Neuronal stem cell (in vitro differentiated cells): ENCODE results near the gene ESYT2.

Experiments used
- DNase-seq: peaks from one replicate; pipeline ENCODE4 v3.0.0-alpha.2; 2013; ENCODE audit warnings: low spot score
- H2AFZ ChIP-seq: one replicate; pipeline ENCODE4 v1.6.1; 2013; ENCODE audit warnings: mild to moderate bottlenecking, low read length, inconsistent platforms
- H2AK5ac ChIP-seq: 2 replicates; pipeline ENCODE4 v1.6.1; 2013; ENCODE audit warnings: low read depth, mild to moderate bottlenecking, inconsistent platforms, low read length, moderate library complexity, mixed read lengths
- H2BK120ac ChIP-seq: 2 replicates; pipeline ENCODE4 v1.6.1; 2013; ENCODE audit warnings: low read depth, mild to moderate bottlenecking, inconsistent platforms, low read length, moderate library complexity, mixed read lengths
- H2BK12ac ChIP-seq: one replicate; pipeline ENCODE4 v1.6.1; 2013; ENCODE audit warnings: low read length, inconsistent platforms
- H2BK15ac ChIP-seq: 2 replicates; pipeline ENCODE4 v1.6.1; 2013; ENCODE audit warnings: mild to moderate bottlenecking, low read length, inconsistent platforms, mixed read lengths
- H2BK5ac ChIP-seq: one replicate; pipeline ENCODE4 v1.6.1; 2013; ENCODE audit warnings: inconsistent platforms, mild to moderate bottlenecking, low read length, moderate library complexity
- H3K14ac ChIP-seq: one replicate; pipeline ENCODE4 v1.6.1; 2013; ENCODE audit warnings: low read length, inconsistent platforms
- H3K18ac ChIP-seq: 2 replicates; pipeline ENCODE4 v1.6.1; 2013; ENCODE audit warnings: low read length, inconsistent platforms
- H3K23ac ChIP-seq: 2 replicates; pipeline ENCODE4 v1.6.1; 2013; ENCODE audit warnings: low read depth, mild to moderate bottlenecking, mixed read lengths, low read length, inconsistent platforms; ENCODE audit not compliant: poor library complexity
- H3K27ac ChIP-seq: replicated peaks from 3 replicates; pipeline ENCODE4 v1.5.1; 2013; ENCODE audit warnings: low read length, inconsistent platforms
- H3K27me3 ChIP-seq, 3 experiments: 2 replicates each; pipeline ENCODE4 v1.6.1; 2013; ENCODE audit warnings: low read length in 3 of 3, mild to moderate bottlenecking in 2 of 3, inconsistent platforms in 1 of 3, low read depth in 1 of 3, mixed read lengths in 1 of 3, moderate library complexity in 1 of 3; ENCODE audit not compliant: control insufficient read depth in 3 of 3, insufficient read depth in 3 of 3
- H3K36me3 ChIP-seq, 2 donors: replicated peaks in 1 of 2; 2 replicates each; pipeline ENCODE4 v1.6.1; 2013; ENCODE audit warnings: low read length in 2 of 2; ENCODE audit not compliant: control insufficient read depth in 2 of 2, insufficient read depth in 2 of 2
- H3K4ac ChIP-seq: 2 replicates; pipeline ENCODE4 v1.6.1; 2013; ENCODE audit warnings: inconsistent platforms, mild to moderate bottlenecking, low read length, moderate library complexity
- H3K4me1 ChIP-seq, 2 donors: 1 replicate in 1 of 2; 2 replicates in 1 of 2; pipeline ENCODE4 v1.6.1; 2013; ENCODE audit warnings: low read length in 2 of 2, low read depth in 1 of 2; ENCODE audit not compliant: control insufficient read depth in 2 of 2, insufficient read depth in 1 of 2
- H3K4me2 ChIP-seq: one replicate; pipeline ENCODE4 v1.6.1; 2013; ENCODE audit warnings: mild to moderate bottlenecking, low read length, inconsistent platforms; ENCODE audit not compliant: insufficient read depth, poor library complexity, severe bottlenecking
- H3K4me3 ChIP-seq, 2 donors: 2 replicates each; pipeline ENCODE4 v1.5.1; 2013; ENCODE audit warnings: low read length in 2 of 2, mild to moderate bottlenecking in 2 of 2, inconsistent platforms in 1 of 2, moderate library complexity in 1 of 2
- H3K79me1 ChIP-seq: one replicate; pipeline ENCODE4 v1.6.1; 2013; ENCODE audit warnings: low read depth, mild to moderate bottlenecking, inconsistent platforms, low read length, moderate library complexity
- H3K9ac ChIP-seq: one replicate; pipeline ENCODE4 v1.6.1; 2013; ENCODE audit warnings: mild to moderate bottlenecking, low read depth, low read length, inconsistent platforms; ENCODE audit not compliant: poor library complexity
- H3K9me3 ChIP-seq, 2 donors: replicated peaks in 1 of 2; 2 replicates each; pipeline versions ENCODE3 to v1.6.1; 2013; ENCODE audit warnings: low read length in 2 of 2, mild to moderate bottlenecking in 2 of 2, inconsistent platforms in 1 of 2, low read depth in 1 of 2, mixed read lengths in 1 of 2, moderate library complexity in 1 of 2; ENCODE audit not compliant: control insufficient read depth in 2 of 2, insufficient read depth in 1 of 2
- H4K8ac ChIP-seq: one replicate; pipeline ENCODE4 v1.6.1; 2013; ENCODE audit warnings: low read depth, mild to moderate bottlenecking, inconsistent platforms, low read length, moderate library complexity
- H4K91ac ChIP-seq: one replicate; pipeline ENCODE4 v1.6.1; 2013; ENCODE audit warnings: low read length, low read depth, mild to moderate bottlenecking, inconsistent platforms; ENCODE audit not compliant: poor library complexity
- WGBS, 2 donors: extraction: QIAGEN DNeasy Blood & Tissue Kit; methylation state at CpG; one replicate each; pipeline ENCODE4 v1.1.7; 2013; ENCODE audit warnings: missing lambda C conversion rate in 2 of 2, mixed read lengths in 1 of 2; ENCODE audit not compliant: insufficient read length in 2 of 2, insufficient replicate concordance in 1 of 2; ENCODE audit errors: extremely low coverage in 2 of 2; 5-methylcytosine and 5-hydroxymethylcytosine counted together

The ESYT2 gene

DNA sequence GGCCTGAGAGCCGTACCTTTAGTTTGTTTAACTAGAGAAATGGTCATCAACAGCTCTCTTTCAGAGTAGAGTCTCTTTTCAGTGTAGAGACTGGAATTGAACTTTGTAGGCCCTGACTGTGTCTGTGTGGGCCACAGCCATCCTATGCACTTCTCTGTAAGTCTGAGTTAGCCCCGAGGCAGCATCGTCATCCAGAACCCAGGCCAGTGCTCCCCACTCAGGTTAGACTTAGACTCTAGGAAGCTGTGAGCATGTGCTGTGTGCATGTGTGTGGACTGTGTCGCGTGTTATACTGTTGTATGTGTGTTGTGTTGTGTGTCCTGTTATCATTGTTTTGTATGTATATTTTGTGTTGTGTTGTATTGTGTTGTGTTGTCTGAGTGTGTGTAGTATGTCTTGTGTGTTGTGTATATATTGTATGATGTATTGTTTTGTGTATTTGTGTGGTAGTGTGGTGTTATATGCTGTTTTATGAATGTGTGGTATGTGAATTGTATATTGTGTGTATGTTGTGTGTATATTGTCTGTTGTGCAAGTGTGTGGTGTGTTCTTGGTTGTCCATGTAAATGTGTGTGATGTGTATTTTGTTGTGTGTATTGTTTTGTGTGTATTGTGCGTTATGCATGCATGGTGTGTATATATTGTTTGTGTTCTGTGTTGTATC is 106.6 kb downstream of the ESYT2 start:
- Histone ChIP-seq H2AK5ac (no peak overlapping the region), H3K27me3 (no peaks in the 10 kb centered on the region), H3K4ac (no peak overlapping the region), H2AFZ (peak overlapping the region; percentile 54), H3K14ac (no peak overlapping the region), H2BK5ac (no peak overlapping the region), H2BK120ac (no peak overlapping the region), H3K9me3 (peaks cover 0 to 2% of the 10 kb centered on the region in 2 donors), H4K8ac (no peak overlapping the region), H3K9ac (no peak overlapping the region), H3K4me2 (no peak overlapping the region), H3K36me3 (no peaks in the 10 kb centered on the region), H4K91ac (no peak overlapping the region), H3K18ac (no peak overlapping the region), H3K27ac (no peak overlapping the region), H3K79me1 (no peaks in the 10 kb centered on the region), H2BK15ac (no peak overlapping the region), H3K23ac (no peak overlapping the region), H3K4me3 (no peak overlapping the region), H3K4me1 (no peaks in the 10 kb centered on the region), H2BK12ac (no peak overlapping the region)
- no peak for DNase-seq
- 100% methylated on average over 1 of the region's 6 CpGs; no CpG with 5 or more reads in 1 of the 2 donors for WGBS, 2 donors

DNA sequence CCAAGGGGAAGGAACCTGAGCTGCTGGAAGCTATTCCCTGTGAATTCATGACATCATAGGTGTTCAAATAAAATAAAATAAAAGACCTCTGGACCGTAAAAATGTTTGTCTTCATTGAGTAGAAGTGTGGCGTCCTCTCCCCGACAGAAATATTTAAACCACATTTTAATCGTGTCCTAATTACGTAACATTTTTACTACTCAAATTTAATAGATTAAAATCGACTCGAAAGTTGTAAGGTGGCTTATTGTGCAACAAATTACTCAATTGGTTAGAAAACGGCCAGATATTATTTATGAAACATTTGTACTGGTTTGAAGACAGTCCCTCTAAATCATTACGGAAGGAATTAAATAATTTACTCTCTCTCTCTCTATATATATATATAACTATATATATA is 109.2 kb downstream of the ESYT2 start:
- no peaks in the 10 kb centered on the region for H3K79me1 ChIP-seq
- no peak overlapping the region for H3K18ac ChIP-seq
- H3K27ac ChIP-seq = no peak overlapping the region
- WGBS, 2 donors = 100% methylated on average over 2 of the region's 9 CpGs; no CpG with 5 or more reads in 1 of the 2 donors
- H3K9ac ChIP-seq = no peak overlapping the region
- H3K9me3 ChIP-seq = peaks cover 0 to 2% of the 10 kb centered on the region in 2 donors
- H3K4ac ChIP-seq = no peak overlapping the region
- H4K91ac ChIP-seq = no peak overlapping the region
- no peaks in the 10 kb centered on the region for H3K4me1 ChIP-seq
- H4K8ac ChIP-seq = no peak overlapping the region
- no peak for DNase-seq
- H3K4me3 ChIP-seq = no peak overlapping the region
- no peak overlapping the region for H2BK12ac ChIP-seq
- H3K36me3 ChIP-seq = no peaks in the 10 kb centered on the region
- no peaks in the 10 kb centered on the region for H3K27me3 ChIP-seq
- H2BK120ac ChIP-seq = no peak overlapping the region
- H2AK5ac ChIP-seq = no peak overlapping the region
- no peak overlapping the region for H3K4me2 ChIP-seq
- H2AFZ ChIP-seq = no peak overlapping the region
- H2BK5ac ChIP-seq = no peak overlapping the region
- no peak overlapping the region for H3K23ac ChIP-seq
- no peak overlapping the region for H2BK15ac ChIP-seq
- H3K14ac ChIP-seq = no peak overlapping the region

DNA sequence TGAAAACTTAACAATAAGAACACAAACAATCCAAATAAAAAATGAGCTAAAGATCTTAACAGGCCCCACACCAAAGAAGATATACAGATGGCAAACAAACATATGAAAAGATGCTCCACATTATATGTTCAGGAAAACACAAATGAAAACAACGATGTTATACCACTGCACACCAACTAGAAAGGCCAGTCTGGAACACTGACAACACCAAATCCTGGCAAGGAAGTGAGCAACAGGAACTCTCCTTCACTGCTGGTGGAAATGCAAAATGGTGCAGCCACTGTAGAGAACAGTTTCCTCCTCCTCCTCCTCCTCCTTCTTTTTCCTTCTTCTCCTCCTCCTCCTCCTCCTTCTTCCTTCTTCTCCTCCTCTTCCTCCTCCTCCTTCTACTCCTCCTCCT is 112.5 kb downstream of the ESYT2 start:
- H2BK120ac ChIP-seq = no peak overlapping the region
- no peak overlapping the region for H2BK15ac ChIP-seq
- H3K4me1 ChIP-seq = no peaks in the 10 kb centered on the region
- H3K79me1 ChIP-seq = no peaks in the 10 kb centered on the region
- no peaks in the 10 kb centered on the region for H3K36me3 ChIP-seq
- no peak overlapping the region for H3K23ac ChIP-seq
- no peak overlapping the region for H3K9ac ChIP-seq
- no peak overlapping the region for H3K27ac ChIP-seq
- no peaks in the 10 kb centered on the region for H3K9me3 ChIP-seq
- H4K91ac ChIP-seq = no peak overlapping the region
- no peak overlapping the region for H3K14ac ChIP-seq
- H3K18ac ChIP-seq = no peak overlapping the region
- WGBS, 2 donors = no CpG with 5 or more reads among the region's 1 CpG
- no peak overlapping the region for H2BK5ac ChIP-seq
- H4K8ac ChIP-seq = no peak overlapping the region
- DNase-seq = no peak
- H3K27me3 ChIP-seq = no peaks in the 10 kb centered on the region
- H2BK12ac ChIP-seq = no peak overlapping the region
- no peak overlapping the region for H3K4me3 ChIP-seq
- H3K4ac ChIP-seq = no peak overlapping the region
- no peak overlapping the region for H2AK5ac ChIP-seq
- H2AFZ ChIP-seq = no peak overlapping the region
- no peak overlapping the region for H3K4me2 ChIP-seq

DNA sequence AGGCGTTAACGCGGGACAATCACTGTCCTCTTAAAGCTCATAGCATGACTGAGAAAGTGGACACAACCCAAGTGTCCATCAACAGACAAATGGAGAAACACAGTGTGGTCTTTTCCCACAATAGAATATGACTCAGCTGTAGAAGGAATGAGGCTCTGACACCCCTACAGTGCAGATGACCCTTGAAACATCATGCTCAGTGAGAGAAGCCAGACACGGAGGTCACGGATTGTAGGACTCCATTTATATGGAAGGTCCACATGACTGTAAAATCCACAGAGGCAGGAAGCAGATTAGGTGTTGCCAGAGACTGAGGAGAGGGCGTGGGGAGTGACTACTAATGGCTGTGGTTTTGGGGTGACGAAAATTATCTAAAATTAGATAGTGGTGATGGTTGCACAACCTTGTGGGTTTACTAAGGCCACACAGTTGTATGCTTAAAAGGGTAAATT is 118.6 kb downstream of the ESYT2 start:
- Histone ChIP-seq H4K8ac (no peak overlapping the region), H2BK12ac (no peak overlapping the region), H3K9ac (no peak overlapping the region), H3K27ac (no peak overlapping the region), H2BK5ac (no peak overlapping the region), H3K27me3 (no peaks in the 10 kb centered on the region), H3K9me3 (peaks cover 3 to 11% of the 10 kb centered on the region in 2 donors), H2BK120ac (no peak overlapping the region), H3K4ac (no peak overlapping the region), H3K14ac (no peak overlapping the region), H3K18ac (no peak overlapping the region), H2BK15ac (no peak overlapping the region), H3K4me1 (no peaks in the 10 kb centered on the region), H2AFZ (no peak overlapping the region), H3K36me3 (no peaks in the 10 kb centered on the region), H4K91ac (no peak overlapping the region), H3K23ac (no peak overlapping the region), H3K79me1 (no peaks in the 10 kb centered on the region), H3K4me2 (no peak overlapping the region), H3K4me3 (no peak overlapping the region), H2AK5ac (no peak overlapping the region)
- no peak for DNase-seq
- WGBS, 2 donors = no CpG with 5 or more reads among the region's 7 CpGs
